Measurements from ENCODE around the gene SMIM15. TPM values are rescaled to one million over a fixed set of nuclear protein-coding genes. Genes with fewer than 3 reads are reported as not detected.

The SMIM15 gene
- total and polyA plus RNA-seq, 10 of the 15 experiments (the other 5 are each of a cell fraction or from before 2014, with no cell fraction given): 13.8 to 83.3 (median 53.9) TPM

DNA sequence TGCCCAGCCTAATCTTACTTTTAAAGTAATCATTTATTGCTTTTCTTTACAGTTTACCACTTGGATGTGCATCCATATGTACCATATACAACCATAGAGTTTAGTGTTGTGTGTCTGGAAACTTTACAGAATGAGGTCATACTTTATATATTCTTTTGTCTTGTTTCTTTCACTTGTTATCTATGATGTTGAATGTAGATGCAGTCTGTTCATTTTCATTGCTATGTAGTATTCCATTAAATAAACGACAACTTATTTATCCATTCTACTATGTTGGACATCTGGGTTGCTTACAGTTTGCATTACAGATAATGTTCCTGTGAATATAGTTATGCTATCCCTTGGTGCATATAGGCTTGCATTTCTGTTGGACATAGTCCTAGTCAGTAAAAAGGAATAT, 21.3 kb upstream of the SMIM15 start:
- no peaks in the 10 kb centered on the region for H3K36me3 ChIP-seq (ENCODE audit: control insufficient read depth in 2 of 2, insufficient read depth in 2 of 2, low read length in 1 of 2)
- H2AFZ ChIP-seq (ENCODE audit: control insufficient read depth, low read depth, low read length): no peak overlapping the region
- no TSS peak for BruUV-seq (replicated peaks)
- ATAC-seq (no peak), FAIRE-seq (no peak), DNase-seq (ENCODE audit: low read depth, low spot score) (no peak)
- RAD21 ChIA-PET (ENCODE audit: unreplicated experiment): no interaction called here
- no peaks in the 10 kb centered on the region for H4K20me1 ChIP-seq (ENCODE audit: control insufficient read depth, insufficient read depth)
- no peaks in the 10 kb centered on the region for H3K27me3 ChIP-seq (replicated peaks in 1 of 2; ENCODE audit: control insufficient read depth in 2 of 2, insufficient read depth in 2 of 2, low read length in 1 of 2)
- H3K4me2 ChIP-seq (ENCODE audit: control insufficient read depth, insufficient read depth): no peak overlapping the region
- H3K4me1 ChIP-seq (ENCODE audit: control insufficient read depth, insufficient read depth, low read length): no peaks in the 10 kb centered on the region
- CTCF ChIA-PET: interaction anchor here (2.4 kb wide), 1 partner anchor 16 kb away, joined by 7 read pairs; no protein-coding TSS in a partner anchor
- SMC1A ChIA-PET (ENCODE audit: uncharacterized antibody, unreplicated experiment): interaction anchor here (2.1 to 2.9 kb wide), 3 partner anchors 12 to 17 kb away, joined by 7 to 28 read pairs (median 11); no protein-coding TSS in a partner anchor
- no peak overlapping the region for H3K9ac ChIP-seq (ENCODE audit: control insufficient read depth, insufficient read depth, low read length)
- in situ Hi-C loops (cut with MboI) (no loop called here), intact Hi-C loops (cut with micrococcal nuclease; ENCODE audit: unreplicated experiment) (no loop called here)
- TF ChIP-seq MYB (IDR thresholded peaks at IDR 0.05; ENCODE audit: borderline replicate concordance, low read depth, low read length): no peak
- TF ChIP-seq CHD2 (IDR thresholded peaks at IDR 0.05; ENCODE audit: borderline replicate concordance, low read depth, low read length): no peak
- TF ChIP-seq SRF (IDR thresholded peaks at IDR 0.05; ENCODE audit: low read depth in 2 of 2, low read length in 2 of 2): no peak
- TF ChIP-seq PBX3 (IDR thresholded peaks at IDR 0.05; ENCODE audit: insufficient replicate concordance, low read depth, low read length): no peak
- TF ChIP-seq ZNF622 (IDR thresholded peaks at IDR 0.05): no peak
- TF ChIP-seq ZBED1 (IDR thresholded peaks at IDR 0.05; ENCODE audit: borderline replicate concordance): no peak
- no peak for TF ChIP-seq MEF2A (IDR thresholded peaks at IDR 0.05; ENCODE audit: insufficient read depth, low read depth, low read length)
- H3K79me2 ChIP-seq (ENCODE audit: control insufficient read depth, insufficient read depth, low read length): no peaks in the 10 kb centered on the region
- WGBS (ENCODE audit: insufficient coverage, insufficient replicate concordance, low lambda C conversion rate, missing lambda C conversion rate): 48% methylated on average over 1 of the region's 1 CpG
- H3K9me3 ChIP-seq (replicated peaks; ENCODE audit: control insufficient read depth, insufficient read depth, low read length): no peaks in the 10 kb centered on the region; the same call in 2 of the 3 replicates
- no peak overlapping the region for H3K4me3 ChIP-seq
- POLR2A ChIA-PET: interaction anchor here (0.6 kb wide), 3 partner anchors 17 to 79 kb away, joined by 3 to 5 read pairs (median 5); no protein-coding TSS in a partner anchor
- no peak overlapping the region for H3K27ac ChIP-seq (ENCODE audit: control insufficient read depth, insufficient read depth)

Data from GM12878 (cell line).